ENCODE results near the gene LSAMP. TPM values are rescaled to one million over a fixed set of nuclear protein-coding genes. Genes with fewer than 3 reads are reported as not detected.

Gene LSAMP
- total and polyA plus RNA-seq, 9 of the 15 experiments (the other 6 are each of a cell fraction or from before 2014, with no cell fraction given), result 0.09 to 0.11 TPM; not detected in 7

DNA sequence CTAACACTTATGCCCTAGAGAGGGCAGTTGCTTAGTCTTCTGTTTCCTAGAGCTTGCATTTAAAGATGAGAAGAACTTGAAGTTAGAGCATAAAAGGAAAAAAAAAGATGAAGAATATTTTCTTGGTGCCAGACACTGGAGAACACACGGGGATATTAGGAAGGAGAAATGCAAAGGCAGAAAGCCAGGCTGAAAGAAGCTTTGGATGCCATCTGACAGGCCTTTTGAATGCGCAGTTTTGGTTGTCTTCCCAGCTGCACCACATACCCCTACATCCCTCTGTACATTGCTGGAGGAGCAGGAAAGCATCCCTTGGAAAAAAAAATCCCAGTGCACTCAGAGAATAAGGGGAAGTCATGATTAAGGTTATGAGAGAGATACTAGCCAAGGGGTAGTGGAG, 443.1 kb downstream of the LSAMP start:
- BruUV-seq (replicated peaks), result no TSS peak
- FAIRE-seq, result no peak

More for the DNA sequence above, 443.1 kb downstream of the LSAMP start:
- WGBS (ENCODE audit: insufficient coverage, low coverage, missing lambda C conversion rate), result 50% methylated on average over 2 of the region's 2 CpGs
- ATAC-seq (no peak), DNase-seq (ENCODE audit: extremely low read depth in 1 of 4, low spot score in 3 of 4) (no peak)
- Histone ChIP-seq H3K27me3 (ENCODE audit: control insufficient read depth in 2 of 2, insufficient read depth in 2 of 2, low read length in 2 of 2) (no peaks in the 10 kb centered on the region), H4K20me1 (replicated peaks; ENCODE audit: control insufficient read depth, insufficient read depth, low read length) (no peaks in the 10 kb centered on the region), H3K4me1 (replicated peaks in 1 of 2; ENCODE audit: control insufficient read depth in 2 of 2, insufficient read depth in 2 of 2, low read length in 2 of 2) (peaks cover 5 to 30% of the 10 kb centered on the region in 2 experiments; a peak in 4 of 5 replicates), H3K9me3 (replicated peaks; ENCODE audit: control insufficient read depth, insufficient read depth, low read depth, low read length) (no peaks in the 10 kb centered on the region; the same call in 1 of the 2 replicates), H3K4me3 (no peak overlapping the region), H2AFZ (ENCODE audit: low read depth, low read length) (no peak overlapping the region), H3K27ac (ENCODE audit: extremely low read depth, low read depth, low read length) (no peak overlapping the region), H3K36me3 (ENCODE audit: control insufficient read depth, insufficient read depth, low read length) (no peaks in the 10 kb centered on the region), H3K9ac (ENCODE audit: insufficient read depth in 1 of 2, low read depth in 2 of 2, low read length in 2 of 2) (no peak overlapping the region), H3K9me1 (ENCODE audit: control insufficient read depth, insufficient read depth, low read length) (no peaks in the 10 kb centered on the region), H3K79me2 (ENCODE audit: control insufficient read depth, insufficient read depth, low read length) (no peaks in the 10 kb centered on the region), H3K4me2 (ENCODE audit: insufficient read depth, low read length) (no peak overlapping the region)
- ChIA-PET CTCF (ENCODE audit: low intra/inter-chr PET ratio) (no interaction called here), POLR2A (no interaction called here)
- intact Hi-C loops (cut with micrococcal nuclease), result no loop called here
- in situ Hi-C loops (cut with MboI), result no loop called here
- no peak for TF ChIP-seq ZNF444 (CRISPR knock-in tag; IDR thresholded peaks at IDR 0.05)
- TF ChIP-seq ZNF282 (CRISPR knock-in tag; IDR thresholded peaks at IDR 0.05), result no peak
- TF ChIP-seq ETV1 (tag; conservative IDR thresholded peaks at IDR 0.05; ENCODE audit: low read depth), result no peak
- TF ChIP-seq ETV6 (IDR thresholded peaks at IDR 0.05; ENCODE audit: borderline replicate concordance in 1 of 2, low read depth in 2 of 2, low read length in 1 of 2), result no peak
- TF ChIP-seq ETV6 (CRISPR knock-in tag; IDR thresholded peaks at IDR 0.05; ENCODE audit: borderline replicate concordance), result no peak
- no peak for TF ChIP-seq ZNF644 (tag; IDR thresholded peaks at IDR 0.05; ENCODE audit: low read depth)
- TF ChIP-seq CREBBP (IDR thresholded peaks at IDR 0.05; ENCODE audit: low read depth, low read length), result no peak
- TF ChIP-seq HIVEP1 (CRISPR knock-in tag; IDR thresholded peaks at IDR 0.05), result no peak
- TF ChIP-seq PHF20 (IDR thresholded peaks at IDR 0.05; ENCODE audit: partially characterized antibody), result no peak
- TF ChIP-seq STAT5A (IDR thresholded peaks at IDR 0.05; ENCODE audit: borderline replicate concordance, low read length), result no peak
- TF ChIP-seq HDAC6 (IDR thresholded peaks at IDR 0.05; ENCODE audit: low read depth, low read length), result no peak
- TF ChIP-seq, protein P1, sequence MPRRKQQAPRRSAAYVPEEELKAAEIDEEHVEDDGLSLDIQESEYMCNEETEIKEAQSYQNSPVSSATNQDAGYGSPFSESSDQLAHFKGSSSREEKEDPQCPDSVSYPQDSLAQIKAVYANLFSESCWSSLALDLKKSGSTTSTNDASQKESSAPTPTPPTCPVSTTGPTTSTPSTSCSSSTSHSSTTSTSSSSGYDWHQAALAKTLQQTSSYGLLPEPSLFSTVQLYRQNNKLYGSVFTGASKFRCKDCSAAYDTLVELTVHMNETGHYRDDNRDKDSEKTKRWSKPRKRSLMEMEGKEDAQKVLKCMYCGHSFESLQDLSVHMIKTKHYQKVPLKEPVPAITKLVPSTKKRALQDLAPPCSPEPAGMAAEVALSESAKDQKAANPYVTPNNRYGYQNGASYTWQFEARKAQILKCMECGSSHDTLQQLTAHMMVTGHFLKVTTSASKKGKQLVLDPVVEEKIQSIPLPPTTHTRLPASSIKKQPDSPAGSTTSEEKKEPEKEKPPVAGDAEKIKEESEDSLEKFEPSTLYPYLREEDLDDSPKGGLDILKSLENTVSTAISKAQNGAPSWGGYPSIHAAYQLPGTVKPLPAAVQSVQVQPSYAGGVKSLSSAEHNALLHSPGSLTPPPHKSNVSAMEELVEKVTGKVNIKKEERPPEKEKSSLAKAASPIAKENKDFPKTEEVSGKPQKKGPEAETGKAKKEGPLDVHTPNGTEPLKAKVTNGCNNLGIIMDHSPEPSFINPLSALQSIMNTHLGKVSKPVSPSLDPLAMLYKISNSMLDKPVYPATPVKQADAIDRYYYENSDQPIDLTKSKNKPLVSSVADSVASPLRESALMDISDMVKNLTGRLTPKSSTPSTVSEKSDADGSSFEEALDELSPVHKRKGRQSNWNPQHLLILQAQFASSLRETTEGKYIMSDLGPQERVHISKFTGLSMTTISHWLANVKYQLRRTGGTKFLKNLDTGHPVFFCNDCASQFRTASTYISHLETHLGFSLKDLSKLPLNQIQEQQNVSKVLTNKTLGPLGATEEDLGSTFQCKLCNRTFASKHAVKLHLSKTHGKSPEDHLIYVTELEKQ (CRISPR knock-in tag; IDR thresholded peaks at IDR 0.05), result no peak
- no peak for TF ChIP-seq STAG1 (CRISPR knock-in tag; IDR thresholded peaks at IDR 0.05; ENCODE audit: borderline replicate concordance)
- TF ChIP-seq KLF10 (CRISPR knock-in tag; IDR thresholded peaks at IDR 0.05), result no peak
- no peak for TF ChIP-seq KAT2B (IDR thresholded peaks at IDR 0.05; ENCODE audit: low read depth, low read length)
- TF ChIP-seq EHMT2 (IDR thresholded peaks at IDR 0.05), result no peak
